Measurements from ENCODE around the gene TNS2.

TNS2 gene

DNA sequence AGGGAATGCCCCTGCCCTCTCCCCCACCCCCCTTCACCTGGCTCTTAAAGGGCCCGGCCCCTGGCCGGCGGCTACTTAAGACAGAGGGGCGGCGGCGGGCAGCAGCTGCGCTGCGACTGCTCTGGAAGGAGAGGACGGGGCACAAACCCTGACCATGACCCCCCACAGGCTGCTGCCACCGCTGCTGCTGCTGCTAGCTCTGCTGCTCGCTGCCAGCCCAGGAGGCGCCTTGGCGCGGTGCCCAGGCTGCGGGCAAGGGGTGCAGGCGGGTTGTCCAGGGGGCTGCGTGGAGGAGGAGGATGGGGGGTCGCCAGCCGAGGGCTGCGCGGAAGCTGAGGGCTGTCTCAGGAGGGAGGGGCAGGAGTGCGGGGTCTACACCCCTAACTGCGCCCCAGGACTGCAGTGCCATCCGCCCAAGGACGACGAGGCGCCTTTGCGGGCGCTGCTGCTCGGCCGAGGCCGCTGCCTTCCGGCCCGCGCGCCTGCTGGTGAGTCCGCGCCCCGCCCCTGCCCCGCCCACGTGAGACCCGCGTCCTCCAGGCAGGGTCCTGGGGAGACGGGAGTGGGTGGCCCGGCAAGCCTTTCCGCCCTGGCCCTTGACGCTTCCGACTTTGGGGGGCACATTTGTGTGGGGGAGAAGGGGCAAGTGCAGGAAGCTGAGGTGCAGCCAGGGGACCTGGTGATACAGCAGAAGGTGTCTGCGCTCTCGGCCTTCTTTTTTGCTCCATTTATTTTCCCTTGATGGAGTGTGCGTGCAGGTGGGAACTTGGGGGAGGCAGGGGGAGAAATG, 47.9 kb downstream of the TNS2 start, which contains the start of gene IGFBP6 (continued):
- TF ChIP-seq, protein P1, sequence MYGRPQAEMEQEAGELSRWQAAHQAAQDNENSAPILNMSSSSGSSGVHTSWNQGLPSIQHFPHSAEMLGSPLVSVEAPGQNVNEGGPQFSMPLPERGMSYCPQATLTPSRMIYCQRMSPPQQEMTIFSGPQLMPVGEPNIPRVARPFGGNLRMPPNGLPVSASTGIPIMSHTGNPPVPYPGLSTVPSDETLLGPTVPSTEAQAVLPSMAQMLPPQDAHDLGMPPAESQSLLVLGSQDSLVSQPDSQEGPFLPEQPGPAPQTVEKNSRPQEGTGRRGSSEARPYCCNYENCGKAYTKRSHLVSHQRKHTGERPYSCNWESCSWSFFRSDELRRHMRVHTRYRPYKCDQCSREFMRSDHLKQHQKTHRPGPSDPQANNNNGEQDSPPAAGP (tag by site-specific recombination; IDR thresholded peaks at IDR 0.05): peak; percentile 87
- TF ChIP-seq ZEB2 (tag by site-specific recombination; IDR thresholded peaks at IDR 0.05) (peak; percentile 71; the same call in 1 of the 2 replicates), ZSCAN30 (tag by site-specific recombination; IDR thresholded peaks at IDR 0.05) (peak; percentile 39; the same call in 1 of the 2 replicates), ZFP69B (tag by site-specific recombination; IDR thresholded peaks at IDR 0.05) (peak; percentile 61), ZNF335 (tag by site-specific recombination; conservative IDR thresholded peaks at IDR 0.05) (peak; percentile 96), ZNF366 (tag by site-specific recombination; conservative IDR thresholded peaks at IDR 0.05) (peak; percentile 24; the same call in 1 of the 2 replicates), ZNF707 (tag by site-specific recombination; IDR thresholded peaks at IDR 0.05) (no peak), ZNF2 (tag by site-specific recombination; IDR thresholded peaks at IDR 0.05) (peak; percentile 87), ZNF792 (tag by site-specific recombination; IDR thresholded peaks at IDR 0.05) (no peak), KLF8 (tag by site-specific recombination; IDR thresholded peaks at IDR 0.05) (peak; percentile 61; the same call in 1 of the 2 replicates), ZFP37 (tag by site-specific recombination; IDR thresholded peaks at IDR 0.05) (0 out of 2 replicates have a peak, but pooled peaks have one; percentile 67), ZBTB17 (tag by site-specific recombination; IDR thresholded peaks at IDR 0.05) (peak; percentile 79), ZXDB (tag by site-specific recombination; IDR thresholded peaks at IDR 0.05) (0 out of 2 replicates have a peak, but pooled peaks have one; percentile 43), ZNF501 (tag by site-specific recombination; IDR thresholded peaks at IDR 0.05) (peak; percentile 67; the same call in 1 of the 2 replicates), ZNF24 (tag by site-specific recombination; IDR thresholded peaks at IDR 0.05) (no peak; the same call in 1 of the 2 replicates), ZIC2 (tag by site-specific recombination; IDR thresholded peaks at IDR 0.05) (peak; percentile 92), ZBTB7A (tag by site-specific recombination; IDR thresholded peaks at IDR 0.05; ENCODE audit: low read depth) (peak; percentile 92; the same call in 1 of the 2 replicates), ZNF423 (tag by site-specific recombination; IDR thresholded peaks at IDR 0.05) (peak; percentile 70), ZNF354C (tag by site-specific recombination; IDR thresholded peaks at IDR 0.05; ENCODE audit: borderline replicate concordance, low read depth) (no peak), ZNF626 (tag by site-specific recombination; IDR thresholded peaks at IDR 0.05) (no peak), OSR2 (tag by site-specific recombination; IDR thresholded peaks at IDR 0.05) (peak; percentile 60), ZNF600 (tag by site-specific recombination; IDR thresholded peaks at IDR 0.05) (peak; percentile 63), ZNF248 (tag by site-specific recombination; IDR thresholded peaks at IDR 0.05) (no peak), SP7 (tag by site-specific recombination; IDR thresholded peaks at IDR 0.05) (0 out of 2 replicates have a peak, but pooled peaks have one; percentile 8), GLIS2 (tag by site-specific recombination; IDR thresholded peaks at IDR 0.05) (peak; percentile 99)
- TF ChIP-seq, protein P2, sequence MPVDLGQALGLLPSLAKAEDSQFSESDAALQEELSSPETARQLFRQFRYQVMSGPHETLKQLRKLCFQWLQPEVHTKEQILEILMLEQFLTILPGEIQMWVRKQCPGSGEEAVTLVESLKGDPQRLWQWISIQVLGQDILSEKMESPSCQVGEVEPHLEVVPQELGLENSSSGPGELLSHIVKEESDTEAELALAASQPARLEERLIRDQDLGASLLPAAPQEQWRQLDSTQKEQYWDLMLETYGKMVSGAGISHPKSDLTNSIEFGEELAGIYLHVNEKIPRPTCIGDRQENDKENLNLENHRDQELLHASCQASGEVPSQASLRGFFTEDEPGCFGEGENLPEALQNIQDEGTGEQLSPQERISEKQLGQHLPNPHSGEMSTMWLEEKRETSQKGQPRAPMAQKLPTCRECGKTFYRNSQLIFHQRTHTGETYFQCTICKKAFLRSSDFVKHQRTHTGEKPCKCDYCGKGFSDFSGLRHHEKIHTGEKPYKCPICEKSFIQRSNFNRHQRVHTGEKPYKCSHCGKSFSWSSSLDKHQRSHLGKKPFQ (tag by site-specific recombination; IDR thresholded peaks at IDR 0.05): no peak
- TF ChIP-seq, protein P3, sequence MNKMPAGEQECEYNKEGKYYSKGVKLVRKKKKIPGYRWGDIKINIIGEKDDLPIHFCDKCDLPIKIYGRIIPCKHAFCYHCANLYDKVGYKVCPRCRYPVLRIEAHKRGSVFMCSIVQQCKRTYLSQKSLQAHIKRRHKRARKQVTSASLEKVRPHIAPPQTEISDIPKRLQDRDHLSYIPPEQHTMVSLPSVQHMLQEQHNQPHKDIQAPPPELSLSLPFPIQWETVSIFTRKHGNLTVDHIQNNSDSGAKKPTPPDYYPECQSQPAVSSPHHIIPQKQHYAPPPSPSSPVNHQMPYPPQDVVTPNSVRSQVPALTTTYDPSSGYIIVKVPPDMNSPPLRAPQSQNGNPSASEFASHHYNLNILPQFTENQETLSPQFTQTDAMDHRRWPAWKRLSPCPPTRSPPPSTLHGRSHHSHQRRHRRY (tag by site-specific recombination; IDR thresholded peaks at IDR 0.05): 0 out of 2 replicates have a peak, but pooled peaks have one; percentile 35
- TF ChIP-seq, protein P4, sequence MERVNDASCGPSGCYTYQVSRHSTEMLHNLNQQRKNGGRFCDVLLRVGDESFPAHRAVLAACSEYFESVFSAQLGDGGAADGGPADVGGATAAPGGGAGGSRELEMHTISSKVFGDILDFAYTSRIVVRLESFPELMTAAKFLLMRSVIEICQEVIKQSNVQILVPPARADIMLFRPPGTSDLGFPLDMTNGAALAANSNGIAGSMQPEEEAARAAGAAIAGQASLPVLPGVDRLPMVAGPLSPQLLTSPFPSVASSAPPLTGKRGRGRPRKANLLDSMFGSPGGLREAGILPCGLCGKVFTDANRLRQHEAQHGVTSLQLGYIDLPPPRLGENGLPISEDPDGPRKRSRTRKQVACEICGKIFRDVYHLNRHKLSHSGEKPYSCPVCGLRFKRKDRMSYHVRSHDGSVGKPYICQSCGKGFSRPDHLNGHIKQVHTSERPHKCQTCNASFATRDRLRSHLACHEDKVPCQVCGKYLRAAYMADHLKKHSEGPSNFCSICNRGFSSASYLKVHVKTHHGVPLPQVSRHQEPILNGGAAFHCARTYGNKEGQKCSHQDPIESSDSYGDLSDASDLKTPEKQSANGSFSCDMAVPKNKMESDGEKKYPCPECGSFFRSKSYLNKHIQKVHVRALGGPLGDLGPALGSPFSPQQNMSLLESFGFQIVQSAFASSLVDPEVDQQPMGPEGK (tag by site-specific recombination; IDR thresholded peaks at IDR 0.05): peak; percentile 93
- TF ChIP-seq, protein P5, sequence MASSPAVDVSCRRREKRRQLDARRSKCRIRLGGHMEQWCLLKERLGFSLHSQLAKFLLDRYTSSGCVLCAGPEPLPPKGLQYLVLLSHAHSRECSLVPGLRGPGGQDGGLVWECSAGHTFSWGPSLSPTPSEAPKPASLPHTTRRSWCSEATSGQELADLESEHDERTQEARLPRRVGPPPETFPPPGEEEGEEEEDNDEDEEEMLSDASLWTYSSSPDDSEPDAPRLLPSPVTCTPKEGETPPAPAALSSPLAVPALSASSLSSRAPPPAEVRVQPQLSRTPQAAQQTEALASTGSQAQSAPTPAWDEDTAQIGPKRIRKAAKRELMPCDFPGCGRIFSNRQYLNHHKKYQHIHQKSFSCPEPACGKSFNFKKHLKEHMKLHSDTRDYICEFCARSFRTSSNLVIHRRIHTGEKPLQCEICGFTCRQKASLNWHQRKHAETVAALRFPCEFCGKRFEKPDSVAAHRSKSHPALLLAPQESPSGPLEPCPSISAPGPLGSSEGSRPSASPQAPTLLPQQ (tag by site-specific recombination; IDR thresholded peaks at IDR 0.05): peak; percentile 63; the same call in 1 of the 2 replicates
- TF ChIP-seq, protein P6, sequence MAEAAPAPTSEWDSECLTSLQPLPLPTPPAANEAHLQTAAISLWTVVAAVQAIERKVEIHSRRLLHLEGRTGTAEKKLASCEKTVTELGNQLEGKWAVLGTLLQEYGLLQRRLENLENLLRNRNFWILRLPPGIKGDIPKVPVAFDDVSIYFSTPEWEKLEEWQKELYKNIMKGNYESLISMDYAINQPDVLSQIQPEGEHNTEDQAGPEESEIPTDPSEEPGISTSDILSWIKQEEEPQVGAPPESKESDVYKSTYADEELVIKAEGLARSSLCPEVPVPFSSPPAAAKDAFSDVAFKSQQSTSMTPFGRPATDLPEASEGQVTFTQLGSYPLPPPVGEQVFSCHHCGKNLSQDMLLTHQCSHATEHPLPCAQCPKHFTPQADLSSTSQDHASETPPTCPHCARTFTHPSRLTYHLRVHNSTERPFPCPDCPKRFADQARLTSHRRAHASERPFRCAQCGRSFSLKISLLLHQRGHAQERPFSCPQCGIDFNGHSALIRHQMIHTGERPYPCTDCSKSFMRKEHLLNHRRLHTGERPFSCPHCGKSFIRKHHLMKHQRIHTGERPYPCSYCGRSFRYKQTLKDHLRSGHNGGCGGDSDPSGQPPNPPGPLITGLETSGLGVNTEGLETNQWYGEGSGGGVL (tag by site-specific recombination; IDR thresholded peaks at IDR 0.05): peak; percentile 36
